ENCODE data around the gene ZRSR2.

ZRSR2 gene

GRCh38 chrX:15748841-15749240, 41.4 kb upstream of the ZRSR2 start:
- intact Hi-C loops (cut with DNase I; ENCODE audit: low total_unique reads), result no loop called here
- no peaks in the 10 kb centered on the region for H3K27me3 ChIP-seq
- H3K27ac ChIP-seq, result peak overlapping the region; percentile 78 to 80
- H3K9me3 ChIP-seq, result no peaks in the 10 kb centered on the region
- TF ChIP-seq CTCF (IDR thresholded peaks at IDR 0.05), result no peak
- H3K4me1 ChIP-seq, result peaks cover 0 to 33% (median 9%) of the 10 kb centered on the region in 4 donors
- no peaks in the 10 kb centered on the region for H3K36me3 ChIP-seq
- no peak for DNase-seq
- H3K4me3 ChIP-seq, result no peak overlapping the region

- H3K4me1 ChIP-seq, result peaks cover 0 to 33% (median 9%) of the 10 kb centered on the region in 4 donors
- TF ChIP-seq CTCF (IDR thresholded peaks at IDR 0.05), result no peak
- no peaks in the 10 kb centered on the region for H3K9me3 ChIP-seq
- intact Hi-C loops (cut with DNase I; ENCODE audit: low total_unique reads), result no loop called here
- H3K4me3 ChIP-seq, result peak overlapping the region in 1 of 2 donors; percentile 16
- no peaks in the 10 kb centered on the region for H3K27me3 ChIP-seq
- no peaks in the 10 kb centered on the region for H3K36me3 ChIP-seq
- peak; percentile 58 to 68 for DNase-seq
- peak overlapping the region; percentile 78 to 80 for H3K27ac ChIP-seq
Measured at GRCh38 chrX:15749642-15750610, 40.4 kb upstream of the ZRSR2 start.

- no peak for TF ChIP-seq CTCF (IDR thresholded peaks at IDR 0.05)
- Histone ChIP-seq H3K27ac (peak overlapping the region; percentile 78 to 80), H3K9me3 (no peaks in the 10 kb centered on the region), H3K4me1 (peaks cover 0 to 33% (median 9%) of the 10 kb centered on the region in 4 donors), H3K36me3 (no peaks in the 10 kb centered on the region), H3K27me3 (no peaks in the 10 kb centered on the region), H3K4me3 (peak overlapping the region in 1 of 2 donors; percentile 16)
- DNase-seq, result no peak
- intact Hi-C loops (cut with DNase I; ENCODE audit: low total_unique reads), result no loop called here
Measured at GRCh38 chrX:15750611-15751154, 39.6 kb upstream of the ZRSR2 start.

GRCh38 chrX:15751155-15751819, 39.0 kb upstream of the ZRSR2 start:
- no peak overlapping the region for H3K4me3 ChIP-seq
- H3K27me3 ChIP-seq, result no peaks in the 10 kb centered on the region
- no peak for TF ChIP-seq CTCF (IDR thresholded peaks at IDR 0.05)
- intact Hi-C loops (cut with DNase I; ENCODE audit: low total_unique reads), result no loop called here
- H3K9me3 ChIP-seq, result no peaks in the 10 kb centered on the region
- peaks cover 0 to 33% (median 9%) of the 10 kb centered on the region in 4 donors for H3K4me1 ChIP-seq
- H3K27ac ChIP-seq, result peak overlapping the region; percentile 78 to 80
- H3K36me3 ChIP-seq, result no peaks in the 10 kb centered on the region
- DNase-seq, result no peak

- TF ChIP-seq CTCF (IDR thresholded peaks at IDR 0.05), result no peak
- Histone ChIP-seq H3K27me3 (no peaks in the 10 kb centered on the region), H3K27ac (no peak overlapping the region), H3K36me3 (no peaks in the 10 kb centered on the region), H3K4me3 (no peak overlapping the region), H3K9me3 (no peaks in the 10 kb centered on the region), H3K4me1 (peaks cover 0 to 22% (median 7%) of the 10 kb centered on the region in 4 donors)
- no peak for DNase-seq
- intact Hi-C loops (cut with DNase I; ENCODE audit: low total_unique reads), result no loop called here
Measured at GRCh38 chrX:15755091-15755490, 35.2 kb upstream of the ZRSR2 start.
